GM23338 (cell line): Measurements from ENCODE around the gene UGGT2. TPM values are rescaled to one million over a fixed set of nuclear protein-coding genes. Genes with fewer than 3 reads are reported as not detected.
"Not testable (repeated sequence)": the region's sequence is repeated elsewhere in the genome, so short reads cannot be mapped to it uniquely, and the experiment has no call there.

Experiments used
- ATAC-seq: fragments of 200-7000 bp; cut with Tn5 transposase; 3 replicates; pipeline ENCODE4 v1.9.1; 2020
- DNase-seq: peaks from one replicate; pipeline ENCODE4 v3.0.0-alpha.2; 2015; ENCODE audit warnings: low spot score
- H2AFZ ChIP-seq: fragments of 200-600 bp; sonication (generic); 2 replicates; pipeline ENCODE4 v1.8.0; 2016; ENCODE audit warnings: antibody characterized with exemption, mild to moderate bottlenecking, moderate library complexity
- H3F3A ChIP-seq: fragments of 200-600 bp; sonication (generic); replicated peaks from 2 replicates; pipeline ENCODE4 v1.8.0; 2017; ENCODE audit warnings: antibody characterized with exemption, mixed run types, low read depth
- H3K27ac ChIP-seq: fragments of 200-600 bp; sonication (generic); 2 replicates; pipeline ENCODE4 v1.6.1; 2016; ENCODE audit warnings: low read depth
- H3K27me3 ChIP-seq: fragments of 200-600 bp; sonication (generic); 2 replicates; pipeline ENCODE4 v1.8.0; 2016; ENCODE audit warnings: mild to moderate bottlenecking, mixed run types, moderate library complexity; ENCODE audit not compliant: insufficient read depth
- H3K36me3 ChIP-seq: fragments of 200-600 bp; sonication (generic); 2 replicates; pipeline ENCODE4 v1.8.0; 2016; ENCODE audit warnings: mild to moderate bottlenecking; ENCODE audit not compliant: insufficient read depth
- H3K4me1 ChIP-seq: fragments of 200-600 bp; sonication (generic); 2 replicates; pipeline ENCODE4 v1.8.0; 2016; ENCODE audit warnings: mild to moderate bottlenecking, moderate library complexity; ENCODE audit not compliant: insufficient read depth
- H3K4me2 ChIP-seq: fragments of 200-600 bp; sonication (generic); 2 replicates; pipeline ENCODE4 v1.7.1; 2017; ENCODE audit warnings: mixed run types
- H3K4me3 ChIP-seq: fragments of 200-600 bp; sonication (generic); 2 replicates; pipeline ENCODE4 v1.6.1; 2016; ENCODE audit warnings: mixed run types
- H3K79me2 ChIP-seq: fragments of 200-600 bp; sonication (generic); replicated peaks from 2 replicates; pipeline ENCODE4 v1.8.0; 2017; ENCODE audit warnings: mild to moderate bottlenecking; ENCODE audit not compliant: insufficient read depth
- H3K9me2 ChIP-seq: fragments of 200-600 bp; sonication (generic); 2 replicates; pipeline ENCODE4 v1.8.0; 2017; ENCODE audit not compliant: insufficient read depth
- H4K20me1 ChIP-seq: fragments of 200-600 bp; sonication (generic); replicated peaks from 2 replicates; pipeline ENCODE4 v1.8.0; 2017; ENCODE audit warnings: mild to moderate bottlenecking; ENCODE audit not compliant: insufficient read depth
- H3K27ac Mint-ChIP-seq: 2 replicates; pipeline ENCODE4 v1.8.0; 2020; ENCODE audit warnings: inconsistent platforms, mild to moderate bottlenecking, moderate library complexity, mixed read lengths
- H3K27me3 Mint-ChIP-seq: 3 replicates; pipeline ENCODE4 v1.8.0; 2022; ENCODE audit warnings: low read depth, mild to moderate bottlenecking, moderate library complexity, mixed read lengths, inconsistent platforms; ENCODE audit not compliant: insufficient read depth, poor library complexity
- H3K36me3 Mint-ChIP-seq: 3 replicates; pipeline ENCODE4 v1.8.0; 2021; ENCODE audit warnings: low read depth, mild to moderate bottlenecking, inconsistent platforms, moderate library complexity, mixed read lengths
- H3K4me1 Mint-ChIP-seq: 3 replicates; pipeline ENCODE4 v1.8.0; 2020; ENCODE audit warnings: mild to moderate bottlenecking, inconsistent platforms, mixed read lengths
- H3K4me3 Mint-ChIP-seq: 3 replicates; pipeline ENCODE4 v1.8.0; 2021; ENCODE audit warnings: moderate library complexity, mild to moderate bottlenecking, inconsistent platforms, mixed read lengths
- H3K9me3 Mint-ChIP-seq: 3 replicates; pipeline ENCODE4 v1.8.0; 2020; ENCODE audit warnings: moderate library complexity, mild to moderate bottlenecking, inconsistent platforms, mixed read lengths
- EZH2 ChIP-seq: fragments of 200-600 bp; sonication (generic); IDR thresholded peaks from one replicate; pipeline ENCODE4 v1.8.0; 2017; ENCODE audit warnings: antibody characterized with exemption, mild to moderate bottlenecking, low read depth; ENCODE audit not compliant: unreplicated experiment
- NANOG ChIP-seq: IDR thresholded peaks from 2 replicates; pipeline ENCODE4 v1.6.1; 2016; ENCODE audit warnings: antibody characterized with exemption, borderline replicate concordance
- polyA plus RNA-seq: library from polyadenylated mRNA; unstranded; fragments of >200 nt; fragmentation: Nextera tagmentation; extraction: Ambion mirVana; gene quantifications from 2 replicates; pipeline ENCODE4 v1.2.1, GENCODE V29; 2016
- total RNA-seq: library from RNA; depleted of rRNA; stranded (reverse); fragments of >200 nt; shearing (Covaris generic); gene quantifications from 2 replicates; pipeline ENCODE4 v1.2.3, GENCODE V29; 2014
- TF ChIP-seq, protein P1 (sequence below): fragments of 250-450 bp; sonication (Bioruptor Pico); IDR thresholded peaks from 2 replicates; pipeline ENCODE4 v1.5.0; 2020; ENCODE audit warnings: mild to moderate bottlenecking, moderate library complexity
- TF ChIP-seq, protein P2 (sequence below): IDR thresholded peaks from one replicate; pipeline ENCODE4 v1.6.1; 2018; ENCODE audit warnings: antibody characterized with exemption; ENCODE audit not compliant: unreplicated experiment

The UGGT2 gene
- total and polyA plus RNA-seq, 2 experiments from 2014 or later: 44.0 to 60.5 TPM

DNA sequence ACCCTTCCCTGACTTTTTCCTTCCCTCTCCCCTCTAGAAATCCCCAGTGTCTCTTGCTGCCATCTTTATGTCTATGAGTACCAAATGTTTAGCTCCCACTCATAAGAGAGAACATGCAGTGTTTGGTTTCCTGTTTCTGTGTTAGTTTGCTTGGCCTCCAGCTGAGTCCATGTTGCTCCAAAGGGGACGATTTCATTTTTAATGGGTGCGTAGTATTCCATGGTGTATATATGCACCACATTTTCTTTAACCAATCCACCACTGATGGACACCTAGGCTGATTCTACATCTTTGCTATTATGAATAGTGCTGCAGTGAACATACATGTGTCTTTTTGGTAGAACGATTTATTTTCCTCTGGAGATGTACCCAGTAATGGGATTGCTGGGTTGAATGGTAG, 123.8 kb downstream of the UGGT2 start:
- ATAC-seq (no peak), DNase-seq (no peak)
- Histone ChIP-seq H3K79me2 (no peaks in the 10 kb centered on the region), H3K36me3 (peaks cover 28% of the 10 kb centered on the region; the same call in 1 of the 2 replicates), H3K4me3 (no peak overlapping the region), H2AFZ (no peak overlapping the region), H3K9me2 (no peaks in the 10 kb centered on the region; the same call in none of the 2 replicates), H3F3A (no peaks in the 10 kb centered on the region), H3K4me2 (no peak overlapping the region), H3K4me1 (no peaks in the 10 kb centered on the region), H3K27me3 (no peaks in the 10 kb centered on the region), H3K27ac (no peak overlapping the region), H4K20me1 (no peaks in the 10 kb centered on the region)
- peaks cover 64% of the 10 kb centered on the region for H3K9me3 Mint-ChIP-seq
- TF ChIP-seq EZH2: no peak
- no peak for TF ChIP-seq NANOG
- TF ChIP-seq, protein P1, sequence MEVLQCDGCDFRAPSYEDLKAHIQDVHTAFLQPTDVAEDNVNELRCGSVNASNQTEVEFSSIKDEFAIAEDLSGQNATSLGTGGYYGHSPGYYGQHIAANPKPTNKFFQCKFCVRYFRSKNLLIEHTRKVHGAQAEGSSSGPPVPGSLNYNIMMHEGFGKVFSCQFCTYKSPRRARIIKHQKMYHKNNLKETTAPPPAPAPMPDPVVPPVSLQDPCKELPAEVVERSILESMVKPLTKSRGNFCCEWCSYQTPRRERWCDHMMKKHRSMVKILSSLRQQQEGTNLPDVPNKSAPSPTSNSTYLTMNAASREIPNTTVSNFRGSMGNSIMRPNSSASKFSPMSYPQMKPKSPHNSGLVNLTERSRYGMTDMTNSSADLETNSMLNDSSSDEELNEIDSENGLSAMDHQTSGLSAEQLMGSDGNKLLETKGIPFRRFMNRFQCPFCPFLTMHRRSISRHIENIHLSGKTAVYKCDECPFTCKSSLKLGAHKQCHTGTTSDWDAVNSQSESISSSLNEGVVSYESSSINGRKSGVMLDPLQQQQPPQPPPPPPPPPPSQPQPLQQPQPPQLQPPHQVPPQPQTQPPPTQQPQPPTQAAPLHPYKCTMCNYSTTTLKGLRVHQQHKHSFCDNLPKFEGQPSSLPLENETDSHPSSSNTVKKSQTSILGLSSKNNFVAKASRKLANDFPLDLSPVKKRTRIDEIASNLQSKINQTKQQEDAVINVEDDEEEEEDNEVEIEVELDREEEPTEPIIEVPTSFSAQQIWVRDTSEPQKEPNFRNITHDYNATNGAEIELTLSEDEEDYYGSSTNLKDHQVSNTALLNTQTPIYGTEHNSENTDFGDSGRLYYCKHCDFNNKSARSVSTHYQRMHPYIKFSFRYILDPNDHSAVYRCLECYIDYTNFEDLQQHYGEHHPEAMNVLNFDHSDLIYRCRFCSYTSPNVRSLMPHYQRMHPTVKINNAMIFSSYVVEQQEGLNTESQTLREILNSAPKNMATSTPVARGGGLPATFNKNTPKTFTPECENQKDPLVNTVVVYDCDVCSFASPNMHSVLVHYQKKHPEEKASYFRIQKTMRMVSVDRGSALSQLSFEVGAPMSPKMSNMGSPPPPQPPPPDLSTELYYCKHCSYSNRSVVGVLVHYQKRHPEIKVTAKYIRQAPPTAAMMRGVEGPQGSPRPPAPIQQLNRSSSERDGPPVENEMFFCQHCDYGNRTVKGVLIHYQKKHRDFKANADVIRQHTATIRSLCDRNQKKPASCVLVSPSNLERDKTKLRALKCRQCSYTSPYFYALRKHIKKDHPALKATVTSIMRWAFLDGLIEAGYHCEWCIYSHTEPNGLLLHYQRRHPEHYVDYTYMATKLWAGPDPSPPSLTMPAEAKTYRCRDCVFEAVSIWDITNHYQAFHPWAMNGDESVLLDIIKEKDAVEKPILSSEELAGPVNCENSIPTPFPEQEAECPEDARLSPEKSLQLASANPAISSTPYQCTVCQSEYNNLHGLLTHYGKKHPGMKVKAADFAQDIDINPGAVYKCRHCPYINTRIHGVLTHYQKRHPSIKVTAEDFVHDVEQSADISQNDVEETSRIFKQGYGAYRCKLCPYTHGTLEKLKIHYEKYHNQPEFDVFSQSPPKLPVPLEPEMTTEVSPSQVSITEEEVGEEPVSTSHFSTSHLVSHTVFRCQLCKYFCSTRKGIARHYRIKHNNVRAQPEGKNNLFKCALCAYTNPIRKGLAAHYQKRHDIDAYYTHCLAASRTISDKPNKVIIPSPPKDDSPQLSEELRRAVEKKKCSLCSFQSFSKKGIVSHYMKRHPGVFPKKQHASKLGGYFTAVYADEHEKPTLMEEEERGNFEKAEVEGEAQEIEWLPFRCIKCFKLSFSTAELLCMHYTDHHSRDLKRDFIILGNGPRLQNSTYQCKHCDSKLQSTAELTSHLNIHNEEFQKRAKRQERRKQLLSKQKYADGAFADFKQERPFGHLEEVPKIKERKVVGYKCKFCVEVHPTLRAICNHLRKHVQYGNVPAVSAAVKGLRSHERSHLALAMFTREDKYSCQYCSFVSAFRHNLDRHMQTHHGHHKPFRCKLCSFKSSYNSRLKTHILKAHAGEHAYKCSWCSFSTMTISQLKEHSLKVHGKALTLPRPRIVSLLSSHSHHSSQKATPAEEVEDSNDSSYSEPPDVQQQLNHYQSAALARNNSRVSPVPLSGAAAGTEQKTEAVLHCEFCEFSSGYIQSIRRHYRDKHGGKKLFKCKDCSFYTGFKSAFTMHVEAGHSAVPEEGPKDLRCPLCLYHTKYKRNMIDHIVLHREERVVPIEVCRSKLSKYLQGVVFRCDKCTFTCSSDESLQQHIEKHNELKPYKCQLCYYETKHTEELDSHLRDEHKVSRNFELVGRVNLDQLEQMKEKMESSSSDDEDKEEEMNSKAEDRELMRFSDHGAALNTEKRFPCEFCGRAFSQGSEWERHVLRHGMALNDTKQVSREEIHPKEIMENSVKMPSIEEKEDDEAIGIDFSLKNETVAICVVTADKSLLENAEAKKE (CRISPR knock-in tag): no peak
- TF ChIP-seq, protein P2, sequence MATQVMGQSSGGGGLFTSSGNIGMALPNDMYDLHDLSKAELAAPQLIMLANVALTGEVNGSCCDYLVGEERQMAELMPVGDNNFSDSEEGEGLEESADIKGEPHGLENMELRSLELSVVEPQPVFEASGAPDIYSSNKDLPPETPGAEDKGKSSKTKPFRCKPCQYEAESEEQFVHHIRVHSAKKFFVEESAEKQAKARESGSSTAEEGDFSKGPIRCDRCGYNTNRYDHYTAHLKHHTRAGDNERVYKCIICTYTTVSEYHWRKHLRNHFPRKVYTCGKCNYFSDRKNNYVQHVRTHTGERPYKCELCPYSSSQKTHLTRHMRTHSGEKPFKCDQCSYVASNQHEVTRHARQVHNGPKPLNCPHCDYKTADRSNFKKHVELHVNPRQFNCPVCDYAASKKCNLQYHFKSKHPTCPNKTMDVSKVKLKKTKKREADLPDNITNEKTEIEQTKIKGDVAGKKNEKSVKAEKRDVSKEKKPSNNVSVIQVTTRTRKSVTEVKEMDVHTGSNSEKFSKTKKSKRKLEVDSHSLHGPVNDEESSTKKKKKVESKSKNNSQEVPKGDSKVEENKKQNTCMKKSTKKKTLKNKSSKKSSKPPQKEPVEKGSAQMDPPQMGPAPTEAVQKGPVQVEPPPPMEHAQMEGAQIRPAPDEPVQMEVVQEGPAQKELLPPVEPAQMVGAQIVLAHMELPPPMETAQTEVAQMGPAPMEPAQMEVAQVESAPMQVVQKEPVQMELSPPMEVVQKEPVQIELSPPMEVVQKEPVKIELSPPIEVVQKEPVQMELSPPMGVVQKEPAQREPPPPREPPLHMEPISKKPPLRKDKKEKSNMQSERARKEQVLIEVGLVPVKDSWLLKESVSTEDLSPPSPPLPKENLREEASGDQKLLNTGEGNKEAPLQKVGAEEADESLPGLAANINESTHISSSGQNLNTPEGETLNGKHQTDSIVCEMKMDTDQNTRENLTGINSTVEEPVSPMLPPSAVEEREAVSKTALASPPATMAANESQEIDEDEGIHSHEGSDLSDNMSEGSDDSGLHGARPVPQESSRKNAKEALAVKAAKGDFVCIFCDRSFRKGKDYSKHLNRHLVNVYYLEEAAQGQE: no peak
- peaks cover 65% of the 10 kb centered on the region for H3K36me3 Mint-ChIP-seq
- H3K4me1 Mint-ChIP-seq: no peaks in the 10 kb centered on the region
- H3K27ac Mint-ChIP-seq: no peak overlapping the region
- H3K4me3 Mint-ChIP-seq: no peak overlapping the region
- H3K27me3 Mint-ChIP-seq: peaks cover 8% of the 10 kb centered on the region

DNA sequence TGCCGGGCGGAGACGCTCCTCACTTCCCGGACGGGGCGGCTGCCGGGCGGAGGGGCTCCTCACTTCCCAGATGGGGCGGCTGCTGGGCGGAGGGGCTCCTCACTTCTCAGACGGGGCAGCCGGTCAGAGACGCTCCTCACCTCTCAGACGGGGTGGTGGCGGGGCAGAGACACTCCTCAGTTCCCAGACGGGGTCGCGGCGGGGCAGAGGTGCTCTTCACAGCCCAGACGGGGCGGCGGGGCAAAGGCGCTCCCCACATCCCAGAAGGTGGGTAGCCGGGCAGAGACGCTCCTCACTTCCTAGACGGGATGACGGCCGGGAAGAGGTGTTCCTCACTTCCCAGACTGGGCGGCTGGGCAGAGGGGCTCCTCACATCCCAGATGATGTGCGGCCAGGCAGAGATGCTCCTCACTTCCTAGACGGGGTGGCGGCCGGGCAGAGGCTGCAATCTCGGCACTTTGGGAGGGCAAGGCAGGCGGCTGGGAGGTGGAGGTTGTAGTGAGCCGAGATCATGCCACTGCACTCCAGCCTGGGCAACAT, 124.8 kb downstream of the UGGT2 start:
- Mint-ChIP-seq H3K36me3 (peaks cover 62% of the 10 kb centered on the region), H3K9me3 (peaks cover 54% of the 10 kb centered on the region)
- H3K27ac Mint-ChIP-seq: not testable (repeated sequence)

More for the DNA sequence above, 124.8 kb downstream of the UGGT2 start:
- not testable (repeated sequence) for H4K20me1 ChIP-seq, H3K4me1 ChIP-seq, H3K9me2 ChIP-seq, ATAC-seq, H3K4me3 Mint-ChIP-seq, H3F3A ChIP-seq, H3K27me3 ChIP-seq, H3K27me3 Mint-ChIP-seq, H2AFZ ChIP-seq, H3K4me3 ChIP-seq, DNase-seq, H3K79me2 ChIP-seq, H3K4me2 ChIP-seq, H3K4me1 Mint-ChIP-seq, H3K27ac ChIP-seq
- peaks cover 23% of the 10 kb centered on the region; the same call in 1 of the 2 replicates for H3K36me3 ChIP-seq
